NCI-H345 treated with DMSO at 0.1 percent for 48 hours (cell line): Measurements from ENCODE around the gene NRF1.
"Not testable (repeated sequence)": the region's sequence is repeated elsewhere in the genome, so short reads cannot be mapped to it uniquely, and the experiment has no call there.

ENCODE experiments used
- DNase-seq: peaks from one replicate; lab custom pipeline; 2025; ENCODE audit not compliant: unreplicated experiment; lab: John Stamatoyannopoulos, UW

Gene NRF1

DNA sequence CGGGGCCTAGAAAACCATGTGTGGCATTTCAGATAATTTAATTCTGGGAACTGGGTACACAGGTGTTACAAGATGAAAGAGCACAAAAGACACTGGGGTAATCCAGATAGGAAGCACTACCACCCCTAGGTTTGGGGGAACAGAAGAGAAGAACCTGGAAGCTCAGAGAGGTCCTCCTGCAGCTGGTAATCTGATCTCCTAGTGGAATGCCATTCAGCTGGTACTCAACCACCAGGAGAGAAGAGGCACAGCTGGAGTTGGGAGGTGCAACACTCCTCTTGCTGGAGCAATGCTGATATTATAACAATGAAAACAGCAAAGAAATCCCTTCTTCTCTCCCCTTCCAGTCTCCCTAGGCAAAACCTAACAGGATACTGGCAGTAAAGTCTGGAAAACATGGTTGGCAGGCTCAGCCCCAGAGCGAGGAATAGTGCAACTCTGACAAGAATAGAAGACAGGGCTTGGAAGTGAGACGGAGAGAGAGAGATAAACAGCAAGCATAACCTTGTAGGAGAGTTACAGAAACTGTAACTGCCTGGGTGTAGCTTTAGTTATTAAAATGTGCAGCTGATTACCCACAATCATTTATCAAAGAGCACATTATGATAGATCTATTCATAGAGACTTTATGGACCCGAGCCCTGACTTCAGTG, 35.0 kb downstream of the NRF1 start:
- DNase-seq: peak; percentile 2

- no peak for DNase-seq
Observed at GRCh38 chr7:129649128-129649690, 37.7 kb downstream of the NRF1 start.

DNA sequence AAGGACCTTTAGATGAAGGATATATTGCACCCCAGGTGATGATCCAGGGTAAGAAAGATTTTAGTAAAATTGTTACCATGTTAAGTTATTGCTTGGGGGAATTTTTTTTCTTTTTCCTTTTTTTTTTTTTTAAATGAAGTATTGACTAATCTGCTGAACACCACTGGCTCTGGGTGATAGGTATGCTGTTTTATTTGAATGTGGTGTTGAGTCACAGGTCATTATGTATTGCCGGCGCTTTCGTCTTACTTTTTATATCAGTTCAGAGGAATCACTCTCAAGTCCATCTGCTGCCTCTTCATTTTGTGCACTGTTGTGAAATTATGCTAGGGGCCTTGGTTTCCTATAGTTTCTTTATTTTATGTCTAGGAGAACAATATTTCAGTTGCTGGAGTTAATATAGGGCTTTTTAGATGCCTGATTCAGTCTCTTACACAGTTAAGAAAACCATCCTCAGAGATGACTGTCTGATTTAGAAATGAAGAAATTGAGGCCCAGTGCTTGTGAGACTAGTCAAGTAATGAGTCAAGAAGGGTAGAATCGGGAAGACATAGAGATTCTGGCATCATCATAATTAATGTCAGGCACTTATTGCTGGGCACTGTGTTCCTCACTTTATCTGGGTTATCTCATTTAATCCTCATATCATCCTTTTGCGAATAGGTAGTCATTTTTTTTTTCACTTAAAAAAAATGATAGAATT, 38.7 kb downstream of the NRF1 start:
- DNase-seq: no peak

GRCh38 chr7:129652914-129653313, 41.4 kb downstream of the NRF1 start:
- no peak for DNase-seq

DNA sequence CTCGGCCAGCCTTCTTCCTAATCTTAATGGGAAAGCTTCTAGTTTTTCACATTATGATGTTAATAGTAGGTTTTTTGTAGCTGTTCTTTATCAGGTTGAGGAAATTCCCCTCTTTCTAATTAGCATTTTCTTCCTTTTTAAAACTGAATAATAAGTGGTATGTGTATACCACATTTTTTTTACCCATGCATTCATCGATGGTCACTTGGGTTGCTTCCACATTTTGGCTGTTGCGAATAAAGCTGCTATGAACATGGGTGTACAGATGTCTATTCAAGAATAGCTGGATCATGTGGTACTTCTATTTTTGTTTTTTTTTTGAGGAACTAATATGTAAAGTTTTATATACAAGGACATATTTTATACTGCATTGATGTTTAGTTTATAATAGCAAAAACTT, 44.3 kb downstream of the NRF1 start:
- no peak for DNase-seq

GRCh38 chr7:129657363-129657762, 45.8 kb downstream of the NRF1 start:
- no peak for DNase-seq

GRCh38 chr7:129659907-129660306, 48.4 kb downstream of the NRF1 start:
- DNase-seq: not testable (repeated sequence)

GRCh38 chr7:129661645-129662182, 50.2 kb downstream of the NRF1 start:
- no peak for DNase-seq

- not testable (repeated sequence) for DNase-seq
Observed at GRCh38 chr7:129663240-129663639, 51.7 kb downstream of the NRF1 start.

- peak; percentile 48 for DNase-seq
Observed at GRCh38 chr7:129664029-129665012, 52.8 kb downstream of the NRF1 start.

DNA sequence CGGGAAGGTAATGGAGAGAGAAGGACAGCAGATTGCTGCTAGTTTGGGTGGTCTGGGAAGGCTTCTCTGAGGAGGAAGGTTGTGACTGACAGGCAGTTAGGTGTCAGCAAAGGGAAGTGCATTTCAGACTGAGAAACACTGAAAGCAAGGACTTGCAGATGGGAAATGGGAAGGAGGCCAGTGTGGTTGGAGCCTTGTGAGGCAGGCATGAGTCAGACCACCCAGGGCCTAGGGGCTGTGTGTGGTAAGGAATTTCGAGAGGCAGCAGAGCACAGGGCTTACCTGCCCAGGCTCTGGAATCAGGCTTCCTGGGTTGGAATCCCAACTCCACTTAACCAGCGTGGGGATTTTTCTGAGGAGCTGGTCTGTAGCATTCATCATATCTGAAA, 53.5 kb downstream of the NRF1 start:
- DNase-seq: no peak

- DNase-seq: no peak
Observed at GRCh38 chr7:129667116-129667515, 55.6 kb downstream of the NRF1 start.

DNA sequence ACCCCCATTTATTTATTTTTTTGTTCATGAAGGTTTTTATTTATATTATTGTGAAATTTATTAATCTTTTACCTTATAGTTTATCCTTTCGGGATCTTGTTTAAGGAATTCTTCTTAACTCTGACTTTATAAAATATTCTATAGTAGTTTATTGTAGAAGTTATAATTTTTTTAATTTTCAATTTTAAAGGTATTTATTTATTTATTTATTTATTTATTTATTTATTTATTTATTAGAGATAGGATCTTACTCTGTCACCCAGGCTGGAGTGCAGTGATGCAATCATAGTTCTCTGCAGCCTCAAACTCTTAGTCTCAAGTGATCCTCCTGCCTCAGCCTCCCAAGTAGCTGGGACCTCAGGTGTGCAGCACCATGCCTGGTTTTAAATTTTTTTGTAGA, 56.0 kb downstream of the NRF1 start:
- no peak for DNase-seq

DNA sequence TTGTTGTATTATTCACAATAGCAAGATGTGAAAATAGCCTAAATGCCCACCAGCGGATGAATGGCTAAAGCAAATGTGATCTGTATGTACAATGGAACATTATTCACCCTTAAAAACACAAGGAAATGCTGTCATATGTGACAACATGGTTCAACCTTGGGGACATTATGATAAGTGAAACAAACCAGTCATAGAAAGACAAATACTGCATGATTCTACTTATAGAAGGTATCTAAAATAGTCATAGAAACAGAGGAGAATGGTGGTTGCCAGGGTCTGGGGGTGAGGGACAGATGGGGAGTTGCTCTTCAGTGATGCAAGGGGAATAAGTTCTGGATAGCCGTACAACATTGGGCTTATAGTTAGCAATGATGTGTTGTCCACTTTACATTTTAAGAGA, 58.4 kb downstream of the NRF1 start:
- no peak for DNase-seq

GRCh38 chr7:129670656-129671055, 59.1 kb downstream of the NRF1 start:
- no peak for DNase-seq

- no peak for DNase-seq
Observed at GRCh38 chr7:129671266-129671665, 59.7 kb downstream of the NRF1 start.

GRCh38 chr7:129674475-129674874, 63.0 kb downstream of the NRF1 start:
- DNase-seq: not testable (repeated sequence)

- no peak for DNase-seq
Observed at GRCh38 chr7:129675521-129675920, 64.0 kb downstream of the NRF1 start.

DNA sequence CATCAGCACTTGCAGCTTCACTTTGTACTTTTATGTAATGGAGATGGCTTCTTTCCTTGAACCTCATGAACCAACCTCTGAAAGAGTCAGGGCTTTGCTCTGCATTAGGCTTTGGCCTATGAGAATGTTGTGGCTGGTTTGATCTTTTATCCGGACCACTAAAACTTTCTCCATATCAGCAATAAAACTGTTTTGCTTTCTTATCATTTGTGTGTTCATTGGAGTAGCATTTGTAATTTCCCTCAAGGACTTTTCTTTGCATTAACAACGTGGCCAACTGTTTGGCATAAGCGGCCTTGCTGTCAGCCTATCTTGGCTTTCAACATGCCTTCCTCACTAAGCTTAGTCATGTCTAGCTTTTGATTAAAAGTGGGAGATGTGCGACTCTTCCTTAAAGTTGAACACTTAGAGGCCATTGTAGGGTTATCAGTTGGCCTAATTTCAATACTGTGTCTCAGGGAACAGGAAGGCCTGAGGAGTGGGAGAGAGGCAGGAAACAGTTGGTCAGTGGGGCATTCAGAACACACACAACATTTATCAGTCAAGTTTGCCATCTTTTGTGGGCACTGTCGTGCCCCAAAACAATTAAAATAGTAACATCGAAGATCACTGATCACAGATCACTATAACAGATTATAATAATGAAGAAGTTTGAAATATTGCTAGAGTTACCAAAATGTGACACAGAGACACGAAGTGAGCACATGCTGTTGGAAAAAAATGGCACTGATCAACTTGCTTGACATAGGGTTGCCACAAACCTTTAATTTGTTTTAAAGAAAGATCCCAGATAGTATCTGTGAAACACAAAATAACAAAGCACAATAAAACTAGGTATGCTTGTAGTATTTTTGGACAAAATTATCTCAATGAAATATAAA, 64.7 kb downstream of the NRF1 start:
- DNase-seq: no peak

DNA sequence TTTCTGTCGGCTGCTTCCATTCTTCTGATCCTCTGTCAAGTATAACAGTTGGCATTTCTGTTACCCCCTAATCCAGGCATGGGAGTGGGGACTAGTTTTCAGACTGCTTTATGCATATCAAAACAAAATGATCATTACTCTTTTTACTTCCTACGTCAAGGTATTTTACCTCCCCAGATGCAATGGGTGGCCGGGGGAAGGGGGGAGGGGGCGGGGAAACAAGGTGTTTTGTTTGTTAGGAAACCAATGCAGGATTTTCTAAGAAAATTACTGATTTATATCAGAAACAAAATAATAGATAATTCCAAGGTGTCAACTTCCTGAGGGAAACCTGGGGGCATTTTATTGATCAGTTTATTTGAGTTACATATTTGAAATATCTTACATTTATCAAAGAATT, 66.3 kb downstream of the NRF1 start:
- no peak for DNase-seq
